Testis (tissue), 3 donors: ENCODE data around the gene TAS2R19. TPM values are rescaled to one million over a fixed set of nuclear protein-coding genes. Genes with fewer than 3 reads are reported as not detected.

Source experiments
- DNase-seq: peaks from one replicate; pipeline ENCODE4 v3.0.0-alpha.2; 2019
- H3K27ac ChIP-seq, 2 donors: fragments of 200-600 bp; sonication (generic); one replicate each; pipeline ENCODE4 v1.5.1; 2019
- H3K27me3 ChIP-seq: fragments of 200-600 bp; sonication (generic); one replicate; pipeline ENCODE4 v1.5.1; 2019
- H3K36me3 ChIP-seq: fragments of 200-600 bp; sonication (generic); one replicate; pipeline ENCODE4 v1.5.1; 2017; ENCODE audit warnings: low read depth; ENCODE audit errors: missing control alignments
- H3K4me1 ChIP-seq: fragments of 200-600 bp; sonication (generic); one replicate; pipeline ENCODE4 v1.5.1; 2019
- H3K4me3 ChIP-seq, 2 donors: fragments of 200-600 bp; sonication (generic); one replicate each; pipeline ENCODE4 v1.5.1; 2017 to 2019
- H3K9me3 ChIP-seq: fragments of 200-600 bp; sonication (generic); one replicate; pipeline ENCODE4 v1.5.1; 2017
- POLR2A ChIP-seq: fragments of 450-650 bp; IDR thresholded peaks from one replicate; pipeline ENCODE4 v1.6.1; 2017; ENCODE audit warnings: antibody characterized with exemption, mild to moderate bottlenecking, moderate library complexity
- WGBS, 2 donors: methylation state at CpG; one replicate each; pipeline ENCODE4 v1.1.5; 2018; 5-methylcytosine and 5-hydroxymethylcytosine counted together
- intact Hi-C: fragments of 100-400 bp; cut with DNase I; formaldehyde crosslinking; loops from one replicate; pipeline ENCODE4 v1.15.1; 2023; ENCODE audit warnings: low total_unique reads
- polyA plus RNA-seq: library from polyadenylated mRNA; stranded (reverse); fragments of 350-450 nt; fragmentation: Illumina TruSeq; extraction: RNeasy Lipid Tissue Mini Kit (QIAGEN cat#74804); gene quantifications from one replicate; pipeline ENCODE4 v1.2.3, GENCODE V29; 2014; ENCODE audit warnings: low read depth, low replicate concordance; ENCODE audit not compliant: insufficient read depth
- total RNA-seq, 2 donors: library from RNA; depleted of rRNA; stranded (reverse); fragments of >200 nt; gene quantifications; one replicate each; pipeline ENCODE4 v1.2.3, GENCODE V29; 2016
- TF ChIP-seq, protein P1 (sequence below), 3 experiments: fragments of 450-650 bp in 2 of 3; fragments of 200-600 bp in 1 of 3; sonication (generic) in 1 of 3; IDR thresholded peaks; one replicate each; pipeline ENCODE4 v1.5.1; 2016 to 2019; ENCODE audit warnings: antibody characterized with exemption in 3 of 3, mild to moderate bottlenecking in 2 of 3, moderate library complexity in 1 of 3

TAS2R19 gene
- total and polyA plus RNA-seq, 3 donors from 2014 or later: 0.34 to 10.4 (median 9.3) TPM

DNA sequence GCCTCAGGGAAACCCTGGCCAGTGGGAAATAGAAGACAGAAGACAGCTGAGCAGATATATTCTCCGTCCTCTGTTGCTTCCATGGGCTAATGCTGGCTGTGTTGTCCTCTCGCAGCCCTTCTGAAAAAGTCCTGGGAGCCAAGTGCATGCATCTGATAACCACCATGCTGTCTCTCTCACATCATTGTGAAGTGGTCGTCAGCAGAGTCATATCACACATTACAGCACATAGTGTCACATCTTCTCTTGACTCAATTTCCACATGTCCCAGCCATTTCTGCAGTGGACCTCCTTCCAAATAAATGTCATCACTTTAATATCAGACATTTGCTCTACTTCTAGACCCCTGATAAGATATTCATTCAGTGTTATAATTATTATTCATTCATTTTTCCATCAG lies 28.1 kb downstream of the TAS2R19 start:
- DNase-seq: no peak
- 89 to 98% methylated on average over 3 of the region's 3 CpGs for WGBS, 2 donors
- intact Hi-C loops: no loop called here
- Histone ChIP-seq H3K9me3 (no peaks in the 10 kb centered on the region), H3K27ac (no peak overlapping the region), H3K36me3 (no peaks in the 10 kb centered on the region), H3K27me3 (no peaks in the 10 kb centered on the region), H3K4me3 (no peak overlapping the region), H3K4me1 (no peaks in the 10 kb centered on the region)
- TF ChIP-seq, protein P1, sequence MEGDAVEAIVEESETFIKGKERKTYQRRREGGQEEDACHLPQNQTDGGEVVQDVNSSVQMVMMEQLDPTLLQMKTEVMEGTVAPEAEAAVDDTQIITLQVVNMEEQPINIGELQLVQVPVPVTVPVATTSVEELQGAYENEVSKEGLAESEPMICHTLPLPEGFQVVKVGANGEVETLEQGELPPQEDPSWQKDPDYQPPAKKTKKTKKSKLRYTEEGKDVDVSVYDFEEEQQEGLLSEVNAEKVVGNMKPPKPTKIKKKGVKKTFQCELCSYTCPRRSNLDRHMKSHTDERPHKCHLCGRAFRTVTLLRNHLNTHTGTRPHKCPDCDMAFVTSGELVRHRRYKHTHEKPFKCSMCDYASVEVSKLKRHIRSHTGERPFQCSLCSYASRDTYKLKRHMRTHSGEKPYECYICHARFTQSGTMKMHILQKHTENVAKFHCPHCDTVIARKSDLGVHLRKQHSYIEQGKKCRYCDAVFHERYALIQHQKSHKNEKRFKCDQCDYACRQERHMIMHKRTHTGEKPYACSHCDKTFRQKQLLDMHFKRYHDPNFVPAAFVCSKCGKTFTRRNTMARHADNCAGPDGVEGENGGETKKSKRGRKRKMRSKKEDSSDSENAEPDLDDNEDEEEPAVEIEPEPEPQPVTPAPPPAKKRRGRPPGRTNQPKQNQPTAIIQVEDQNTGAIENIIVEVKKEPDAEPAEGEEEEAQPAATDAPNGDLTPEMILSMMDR (IDR thresholded peaks at IDR 0.05): no peak
- TF ChIP-seq POLR2A: no peak

DNA sequence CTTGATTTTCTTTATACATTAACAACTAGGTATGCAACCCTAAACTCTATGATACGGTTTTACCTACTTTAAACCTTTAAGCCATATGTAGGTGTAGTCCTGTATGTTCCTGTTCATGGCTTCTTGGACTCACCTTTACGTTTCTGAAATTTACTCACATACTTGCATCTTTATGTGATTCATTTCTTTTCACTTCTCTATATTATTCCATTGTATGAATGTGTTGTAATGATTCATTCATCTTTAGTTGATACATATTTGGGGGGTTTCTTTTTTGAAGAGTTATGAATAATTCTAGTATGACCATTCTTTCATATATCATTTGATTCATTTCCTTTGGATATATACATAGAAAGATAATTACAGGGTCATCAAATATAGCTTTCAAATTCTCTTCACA lies 33.3 kb downstream of the TAS2R19 start:
- TF ChIP-seq POLR2A: no peak
- TF ChIP-seq, protein P1 (IDR thresholded peaks at IDR 0.05): no peak
- WGBS, 2 donors: 81 to 90% methylated on average over 2 of the region's 2 CpGs
- Histone ChIP-seq H3K4me1 (no peaks in the 10 kb centered on the region), H3K27me3 (no peaks in the 10 kb centered on the region), H3K4me3 (no peak overlapping the region), H3K36me3 (no peaks in the 10 kb centered on the region), H3K9me3 (no peaks in the 10 kb centered on the region), H3K27ac (no peak overlapping the region)
- intact Hi-C loops: no loop called here
- no peak for DNase-seq

DNA sequence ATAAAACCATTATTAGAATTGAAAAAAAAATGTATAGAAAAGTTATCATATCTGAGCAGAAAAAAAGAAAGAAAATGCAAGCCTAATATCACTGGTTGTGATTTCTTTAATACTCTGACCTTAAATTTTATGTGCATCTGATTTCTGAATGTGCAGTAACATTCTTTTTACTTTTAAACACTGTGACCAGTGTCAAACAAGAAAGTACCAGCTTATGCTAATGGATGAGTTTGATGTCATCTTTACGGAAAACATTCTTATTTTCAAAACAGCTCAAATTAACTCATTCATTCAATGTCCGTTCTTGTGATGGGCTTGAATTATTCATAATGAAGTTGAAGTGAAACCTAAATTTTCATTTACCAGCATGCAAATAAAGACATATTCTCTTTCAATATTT lies 35.6 kb downstream of the TAS2R19 start, which contains the start of gene TAS2R50:
Gene TAS2R50, minus strand, starts transcription at position 101 of the 400 bp plus-strand sequence. Its CDS starts 52 bp downstream, at position 49.
- H3K27ac ChIP-seq: no peak within 1 kb of the TSS
- H3K27me3 ChIP-seq: no peaks in the 10 kb centered on the region
- TF ChIP-seq, protein P1 (IDR thresholded peaks at IDR 0.05): no peak
- no peak for TF ChIP-seq POLR2A
- intact Hi-C loops: no loop called here
- 43 to 47% methylated on average over 2 of the region's 2 CpGs for WGBS, 2 donors
- no peak for DNase-seq
- H3K9me3 ChIP-seq: no peaks in the 10 kb centered on the region
- H3K36me3 ChIP-seq: no peaks in the 10 kb centered on the region
- no peak within 1 kb of the TSS for H3K4me3 ChIP-seq
- no peaks in the 10 kb centered on the region for H3K4me1 ChIP-seq

DNA sequence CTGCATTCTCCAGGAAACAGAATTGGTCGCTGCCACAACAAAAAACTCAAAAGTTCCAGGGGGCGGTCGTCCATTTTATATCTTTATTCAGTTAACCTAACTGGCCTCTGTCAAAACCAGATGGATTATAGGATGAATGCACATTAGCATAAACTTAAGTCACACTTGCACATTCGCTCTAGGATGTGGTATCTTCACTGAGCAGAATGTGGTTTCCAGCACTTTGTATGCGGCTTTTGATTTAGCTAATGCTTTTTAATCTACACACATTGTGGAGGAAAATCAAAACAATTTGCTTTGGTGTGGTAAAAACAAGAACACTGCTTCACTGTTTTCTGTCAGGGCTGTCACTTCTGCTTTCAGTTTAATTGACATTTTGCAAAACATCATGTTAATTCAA lies 40.2 kb downstream of the TAS2R19 start:
- TF ChIP-seq POLR2A: no peak
- TF ChIP-seq, protein P1 (IDR thresholded peaks at IDR 0.05): no peak
- no peak for DNase-seq
- intact Hi-C loops: no loop called here
- no peaks in the 10 kb centered on the region for H3K27me3 ChIP-seq
- H3K4me1 ChIP-seq: no peaks in the 10 kb centered on the region
- WGBS, 2 donors: 90 to 94% methylated on average over 5 of the region's 5 CpGs
- no peaks in the 10 kb centered on the region for H3K9me3 ChIP-seq
- H3K36me3 ChIP-seq: no peaks in the 10 kb centered on the region
- H3K4me3 ChIP-seq: no peak overlapping the region
- no peak overlapping the region for H3K27ac ChIP-seq

DNA sequence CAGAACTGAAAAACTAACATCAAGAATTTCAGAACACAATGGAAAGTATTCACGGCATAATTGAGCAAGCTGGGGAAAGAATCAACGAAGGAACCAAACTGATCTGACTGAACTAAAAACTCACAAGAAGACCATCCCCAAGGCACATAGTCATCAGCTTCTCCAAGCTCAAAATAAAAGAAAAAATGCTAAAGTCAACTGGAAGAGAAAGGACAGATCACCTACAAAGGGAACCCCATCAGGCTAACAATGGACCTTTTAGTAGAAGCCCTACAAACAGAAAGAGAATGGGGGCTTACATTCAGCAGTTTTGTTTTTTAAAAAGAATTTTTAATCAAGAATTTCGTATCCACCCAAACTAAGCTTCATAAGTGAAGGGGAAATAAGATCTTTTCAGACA lies 47.5 kb downstream of the TAS2R19 start:
- Histone ChIP-seq H3K9me3 (no peaks in the 10 kb centered on the region), H3K4me1 (no peaks in the 10 kb centered on the region), H3K27me3 (no peaks in the 10 kb centered on the region), H3K4me3 (no peak overlapping the region), H3K36me3 (no peaks in the 10 kb centered on the region), H3K27ac (no peak overlapping the region)
- intact Hi-C loops: no loop called here
- WGBS, 2 donors: 90 to 96% methylated on average over 3 of the region's 3 CpGs
- DNase-seq: no peak
- TF ChIP-seq, protein P1 (IDR thresholded peaks at IDR 0.05): no peak
- no peak for TF ChIP-seq POLR2A
